GM21423 (cell line): ENCODE results near the gene AMZ2.
A peak's percentile ranks its signal among the peaks of the same experiment; 100 is the strongest.
"Not testable (repeated sequence)": the region's sequence is repeated elsewhere in the genome, so short reads cannot be mapped to it uniquely, and the experiment has no call there.

Source experiments
- ATAC-seq: cut with Tn5 transposase; IDR thresholded peaks from one replicate; pipeline ENCODE4 v1.9.1; 2021; ENCODE audit warnings: mild to moderate bottlenecking, moderate library complexity; ENCODE audit not compliant: unreplicated experiment

AMZ2 gene, protein sequence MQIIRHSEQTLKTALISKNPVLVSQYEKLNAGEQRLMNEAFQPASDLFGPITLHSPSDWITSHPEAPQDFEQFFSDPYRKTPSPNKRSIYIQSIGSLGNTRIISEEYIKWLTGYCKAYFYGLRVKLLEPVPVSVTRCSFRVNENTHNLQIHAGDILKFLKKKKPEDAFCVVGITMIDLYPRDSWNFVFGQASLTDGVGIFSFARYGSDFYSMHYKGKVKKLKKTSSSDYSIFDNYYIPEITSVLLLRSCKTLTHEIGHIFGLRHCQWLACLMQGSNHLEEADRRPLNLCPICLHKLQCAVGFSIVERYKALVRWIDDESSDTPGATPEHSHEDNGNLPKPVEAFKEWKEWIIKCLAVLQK

DNA sequence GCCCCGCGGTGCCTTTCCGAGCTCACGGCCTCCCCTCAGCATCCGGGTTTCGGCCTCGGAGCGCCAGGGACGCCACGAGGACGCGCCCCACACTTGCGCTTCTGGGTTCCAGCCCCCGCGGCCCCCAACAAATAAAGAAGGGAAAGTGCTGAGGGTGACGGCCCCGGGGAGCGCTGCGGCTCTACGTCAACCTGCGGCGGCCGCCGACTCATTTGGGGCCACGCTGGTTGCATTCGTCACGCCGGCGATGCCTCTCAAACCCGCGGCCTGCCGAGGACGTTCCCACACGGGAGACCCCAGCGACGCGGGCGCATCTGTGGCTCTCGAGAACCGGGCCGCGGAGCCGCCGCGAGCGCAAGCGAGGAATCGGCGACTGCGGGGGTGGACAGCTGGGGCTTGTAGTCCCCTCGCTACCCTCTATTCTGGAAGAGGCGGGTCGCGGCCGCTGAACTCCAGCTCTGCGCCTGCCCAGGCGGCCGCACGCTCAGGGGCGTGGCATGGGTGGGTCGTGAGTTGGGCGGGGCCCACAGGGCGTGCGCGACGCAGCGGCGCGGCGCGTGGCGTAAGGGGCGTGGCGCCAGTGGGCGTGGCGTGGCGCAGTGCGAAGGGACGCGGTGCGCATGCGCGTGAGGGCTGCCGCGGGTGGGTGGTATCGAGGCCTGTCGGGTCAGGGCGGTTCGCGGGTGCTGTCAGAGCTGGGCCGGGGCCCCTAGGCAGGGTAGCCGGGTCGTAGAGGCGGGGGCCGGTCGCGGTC is at the start of gene AMZ2:
Gene AMZ2, plus strand, starts transcription at position 599 of the 754 bp plus-strand sequence. CDS start 2,145 bp downstream, outside the sequence.
- peak; percentile 84 for ATAC-seq

DNA sequence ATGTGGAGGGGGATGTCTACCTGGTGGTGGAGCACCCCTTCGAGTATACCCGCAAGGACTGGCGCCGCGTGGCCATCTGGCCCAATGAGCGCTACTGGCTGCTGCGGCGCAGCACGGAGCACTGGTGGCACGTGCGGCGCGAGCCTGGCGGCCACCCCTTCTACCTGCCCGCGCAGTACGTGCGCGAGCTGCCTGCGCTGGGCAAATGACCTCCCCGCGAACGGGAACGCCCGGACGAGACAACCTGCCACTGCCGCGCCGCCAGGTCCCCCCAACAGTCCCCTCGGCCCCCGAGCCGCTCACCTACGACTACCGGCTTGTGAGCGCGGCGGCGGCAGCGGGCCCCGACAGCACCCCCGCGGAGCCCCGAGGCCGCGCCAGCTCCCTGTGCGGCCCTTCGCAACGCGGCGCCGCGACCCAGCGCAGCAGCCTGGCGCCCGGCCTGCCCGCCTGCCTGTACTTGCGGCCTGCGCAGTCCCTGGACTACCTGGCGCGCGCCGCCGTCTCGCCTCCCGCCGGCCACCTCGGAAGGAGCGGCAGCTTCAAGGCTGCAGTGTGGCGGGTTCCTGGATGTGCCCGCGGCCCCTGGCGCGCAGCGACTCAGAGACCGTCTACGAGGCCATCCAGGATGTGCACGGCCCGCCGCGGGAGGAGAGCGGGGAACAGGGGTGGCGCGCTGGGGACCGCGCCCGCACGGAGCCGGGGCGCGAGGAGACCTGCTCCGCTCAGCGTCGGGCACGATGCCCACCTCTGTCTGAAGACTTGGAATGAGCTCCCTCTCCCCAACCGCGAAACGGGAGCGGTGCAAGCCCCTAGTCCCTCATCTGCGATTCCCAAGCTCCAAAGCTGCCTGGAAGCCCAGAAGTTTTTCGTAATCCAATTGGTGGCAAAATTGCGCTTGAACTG is 48.7 kb upstream of the AMZ2 start:
- ATAC-seq: no peak

DNA sequence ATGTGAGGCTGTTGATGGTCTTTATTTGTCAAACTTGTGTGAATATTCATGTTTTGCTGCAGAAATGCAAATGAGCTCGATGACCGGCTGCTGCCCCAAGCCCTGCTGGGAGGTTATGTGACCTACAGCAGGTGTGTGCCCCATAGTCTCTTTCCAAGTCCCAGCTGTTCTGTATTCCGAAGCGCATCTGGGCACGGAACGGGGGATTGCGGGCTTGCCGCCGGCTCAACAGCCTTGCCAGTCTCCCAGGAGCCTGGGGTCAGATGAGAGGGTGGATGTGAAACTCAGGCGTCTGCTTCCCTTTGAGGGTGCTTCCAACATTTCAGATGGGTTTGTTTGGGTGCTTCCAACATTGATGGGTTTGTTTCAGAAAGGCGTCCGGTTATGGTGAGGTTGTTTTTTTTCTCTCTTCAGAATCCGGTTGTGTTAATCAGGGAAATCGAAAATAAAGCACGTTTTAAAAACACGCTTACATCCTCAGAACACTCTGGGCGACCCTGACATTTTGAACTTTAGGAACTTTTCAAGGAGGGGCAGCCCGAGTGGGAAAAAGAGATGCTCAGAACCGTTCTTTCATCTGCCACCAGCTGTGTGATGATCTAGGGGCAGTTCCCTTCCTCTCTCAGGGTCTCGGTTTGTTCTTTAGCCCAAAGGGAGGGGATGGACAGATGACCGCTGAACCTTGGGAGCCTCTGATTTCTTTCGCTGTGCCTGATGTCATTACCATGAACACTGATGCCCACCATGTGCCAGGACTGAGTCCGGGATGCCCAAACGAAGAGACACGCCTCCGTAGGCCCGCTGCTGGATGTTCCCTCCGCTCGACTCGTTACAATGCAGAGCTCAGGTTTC is 47.8 kb upstream of the AMZ2 start:
- ATAC-seq: no peak

DNA sequence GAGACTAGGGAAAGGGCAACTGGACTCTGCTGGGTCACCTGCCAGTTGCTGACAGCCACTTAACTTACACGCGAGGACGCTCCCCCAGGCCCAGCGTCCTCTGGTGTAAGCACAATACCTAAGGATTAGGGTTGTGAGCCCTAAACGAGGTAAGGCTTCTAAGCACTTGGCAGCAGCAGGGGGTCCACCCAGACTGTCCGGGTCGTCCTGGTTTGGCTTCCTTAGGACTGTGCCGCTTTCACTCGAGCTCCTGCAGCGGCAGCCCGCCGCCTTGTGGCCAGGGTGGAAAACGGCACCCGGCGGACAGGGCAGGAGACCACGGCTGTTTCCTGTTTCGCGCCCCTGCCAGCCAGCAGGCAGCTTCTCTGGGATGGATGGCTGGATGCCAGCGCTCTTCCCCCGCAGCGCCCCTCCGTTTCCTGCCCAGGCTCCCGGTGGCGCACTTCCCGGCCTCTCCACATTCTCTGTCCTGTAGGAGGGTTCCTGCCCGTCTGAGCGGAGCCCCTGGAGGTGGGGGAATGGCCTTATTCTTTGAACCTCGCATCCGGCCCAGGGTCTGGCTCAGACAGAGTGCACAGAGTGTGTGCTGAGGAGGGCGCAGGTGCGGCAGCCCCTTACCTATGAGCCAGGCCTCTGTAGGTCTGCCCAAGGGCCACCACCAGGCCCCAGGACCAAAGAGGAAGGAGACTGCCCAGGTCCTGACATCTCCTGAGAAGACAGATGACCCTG is 47.0 kb upstream of the AMZ2 start:
- ATAC-seq: peak; percentile 32

DNA sequence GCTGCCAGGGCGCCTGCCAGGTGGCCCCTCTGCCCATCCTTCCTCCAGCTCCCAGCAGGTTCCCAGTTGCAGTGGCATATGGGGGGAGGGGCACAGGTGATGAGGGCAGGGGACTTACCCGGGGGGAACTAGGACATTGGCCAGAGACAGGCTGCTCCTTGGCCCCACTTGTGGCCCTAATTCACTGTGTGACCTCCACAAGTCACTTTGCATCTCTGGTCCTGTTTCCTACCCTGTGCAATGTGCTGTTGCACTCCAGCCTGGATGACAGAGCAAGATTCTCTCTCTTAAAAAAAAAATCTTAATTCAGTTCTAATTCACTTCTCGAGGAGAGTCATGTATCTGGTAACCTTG is 46.4 kb upstream of the AMZ2 start:
- not testable (repeated sequence) for ATAC-seq

DNA sequence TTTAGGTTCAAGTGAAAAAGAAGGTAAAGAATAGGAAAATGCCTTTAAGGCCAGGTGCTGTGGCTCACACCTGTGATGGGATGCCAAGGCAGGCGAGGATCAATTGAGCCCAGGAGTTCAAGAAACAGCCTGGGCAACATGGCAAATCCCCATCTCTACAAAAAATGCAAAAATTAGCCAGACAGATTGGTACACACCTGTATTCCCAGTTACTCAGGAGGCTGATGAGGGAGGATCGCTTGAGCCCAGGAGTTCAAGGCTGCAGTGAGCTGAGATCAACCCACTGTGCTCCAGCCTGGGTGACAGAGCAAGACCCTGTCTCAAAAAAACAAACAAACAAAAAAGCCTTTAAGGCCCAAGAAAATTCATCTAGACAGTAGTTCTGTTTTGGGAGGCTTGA is 45.5 kb upstream of the AMZ2 start:
- ATAC-seq: not testable (repeated sequence)

DNA sequence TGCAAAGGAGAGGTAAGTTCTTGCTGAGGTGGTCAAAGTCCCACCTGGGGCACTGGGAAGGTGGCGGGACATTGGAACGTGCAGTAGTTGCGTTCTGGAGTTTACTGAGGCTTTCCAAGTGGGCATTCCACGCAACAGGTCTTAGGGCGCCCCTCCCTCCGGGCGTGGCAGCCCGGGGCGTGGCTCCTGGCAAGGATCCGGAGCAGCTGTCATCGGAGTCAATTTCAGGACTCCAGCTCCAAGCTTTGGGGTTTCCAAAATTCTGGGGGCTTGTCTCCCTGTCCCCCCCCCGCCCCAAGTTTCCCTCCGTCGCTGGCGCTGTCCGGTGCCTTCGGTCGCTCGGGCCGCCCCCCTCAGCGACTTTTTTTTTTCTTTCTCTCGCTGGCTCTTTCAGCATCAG is 43.1 kb upstream of the AMZ2 start:
- no peak for ATAC-seq

DNA sequence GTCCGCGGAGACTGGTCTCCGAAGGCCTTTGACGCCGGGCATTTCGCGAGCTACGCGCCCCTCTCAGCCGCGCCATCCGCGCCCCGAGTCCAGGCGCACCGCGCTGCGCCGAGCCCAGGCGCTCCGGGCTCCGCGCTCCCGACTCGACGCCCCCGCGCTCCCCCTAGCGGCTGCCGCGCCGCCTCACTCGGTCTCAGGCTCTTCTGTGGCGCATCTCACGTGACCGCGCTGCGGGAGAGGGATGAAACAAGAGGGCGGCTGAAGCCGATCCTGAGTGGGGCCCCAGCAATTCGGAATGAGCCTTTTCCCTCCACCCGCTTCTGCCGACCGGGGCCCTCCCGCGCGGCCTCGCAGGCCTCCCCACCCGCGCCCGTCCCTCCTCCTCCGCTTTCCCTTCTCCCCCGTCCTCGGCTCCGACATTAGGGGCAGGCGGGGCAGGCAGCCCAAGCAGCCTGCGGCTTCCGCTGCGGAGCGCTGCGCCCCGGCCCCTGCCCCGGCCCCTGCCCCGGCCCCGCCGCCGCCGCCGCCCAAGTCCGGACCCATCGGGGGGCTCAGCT is 42.5 kb upstream of the AMZ2 start:
- peak; percentile 89 for ATAC-seq

DNA sequence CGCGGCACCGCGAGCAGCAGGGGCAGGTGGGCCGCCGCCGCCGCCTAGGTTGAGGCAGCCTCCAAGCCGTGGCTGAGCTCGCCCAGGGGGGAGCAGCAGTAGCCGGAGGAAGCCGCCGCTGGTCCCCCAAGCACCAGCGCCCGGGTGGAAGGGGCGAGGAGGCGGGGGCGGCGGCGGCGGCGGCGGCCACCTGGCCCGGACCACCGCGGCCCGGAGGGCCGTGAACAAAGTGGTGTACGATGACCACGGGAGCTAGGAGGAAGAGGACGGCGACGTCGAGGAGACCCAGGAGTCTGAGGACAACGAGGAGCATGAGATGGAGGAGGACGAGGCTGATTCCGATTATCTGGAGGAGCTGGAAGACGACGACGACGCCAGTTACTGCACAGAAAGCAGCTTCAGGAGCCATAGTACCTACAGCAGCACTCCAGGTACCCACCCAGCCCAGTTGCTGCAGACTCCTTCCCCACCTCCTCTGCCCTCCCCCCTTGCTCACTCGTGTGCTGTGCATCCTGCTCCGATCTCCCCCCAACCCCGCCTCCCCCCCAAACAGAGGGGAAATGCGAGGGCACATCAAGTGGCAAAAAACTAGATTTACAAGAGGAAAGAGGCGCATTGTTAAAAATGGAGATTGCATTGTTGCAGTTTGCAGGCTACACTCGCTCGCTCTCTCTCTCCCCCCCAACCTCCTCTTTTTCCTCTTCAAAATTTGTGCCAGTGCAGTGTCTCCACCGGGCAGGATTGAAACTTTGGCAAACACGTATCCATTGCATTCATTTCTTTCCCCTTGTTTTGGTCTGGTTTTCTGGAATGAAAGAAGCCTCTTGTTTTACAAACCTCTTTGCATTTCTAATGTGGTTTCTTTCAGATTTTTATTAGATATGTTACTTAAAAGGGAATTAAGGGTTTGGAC is 41.8 kb upstream of the AMZ2 start:
- ATAC-seq: peak; percentile 34

DNA sequence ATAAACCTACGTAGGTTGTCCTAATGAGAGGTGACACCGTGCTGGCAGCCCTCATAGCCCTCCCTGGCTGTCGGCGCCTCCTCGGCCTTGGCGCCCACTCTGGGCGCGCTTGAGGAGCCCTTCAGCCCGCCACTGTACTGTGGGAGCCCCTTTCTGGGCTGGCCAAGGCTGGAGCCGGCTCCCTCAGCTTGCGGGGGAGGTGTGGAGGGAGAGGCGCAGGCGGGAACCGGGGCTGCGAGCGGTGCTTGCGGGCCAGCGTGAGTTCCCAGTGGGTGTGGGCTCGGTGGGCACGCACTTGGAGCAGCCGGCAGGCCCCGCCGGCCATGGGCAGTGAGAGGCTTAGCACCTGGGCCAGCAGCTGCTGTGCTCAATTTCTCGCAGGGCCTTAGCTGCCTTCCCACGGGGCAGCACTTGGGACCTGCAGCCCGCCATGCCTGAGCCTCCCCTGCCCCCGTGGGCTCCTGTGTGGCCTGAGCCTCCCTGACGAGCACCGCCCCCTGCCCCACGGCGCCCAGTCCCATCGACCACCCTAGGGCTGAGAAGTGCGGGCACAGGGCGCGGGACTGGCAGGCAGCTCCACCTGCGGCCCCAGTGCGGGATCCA is 40.1 kb upstream of the AMZ2 start:
- ATAC-seq: no peak

DNA sequence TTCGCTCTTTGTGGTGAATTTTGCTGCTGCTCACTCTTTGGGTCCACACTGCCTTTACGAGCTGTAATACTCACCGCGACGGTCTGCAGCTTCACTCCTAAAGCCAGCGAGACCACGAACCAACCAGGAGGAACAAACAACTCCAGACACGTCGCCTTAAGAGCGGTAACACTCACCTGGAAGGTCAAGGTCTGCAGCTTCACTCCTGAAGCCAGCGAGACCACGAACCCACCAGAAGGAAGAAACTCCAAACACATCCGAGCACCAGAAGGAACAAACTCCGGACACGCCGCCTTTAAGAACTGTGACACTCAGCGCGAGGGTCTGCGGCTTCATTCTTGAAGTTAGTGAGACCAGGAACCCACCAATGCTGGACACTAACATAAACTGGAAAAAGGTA is 39.2 kb upstream of the AMZ2 start:
- ATAC-seq: not testable (repeated sequence)

DNA sequence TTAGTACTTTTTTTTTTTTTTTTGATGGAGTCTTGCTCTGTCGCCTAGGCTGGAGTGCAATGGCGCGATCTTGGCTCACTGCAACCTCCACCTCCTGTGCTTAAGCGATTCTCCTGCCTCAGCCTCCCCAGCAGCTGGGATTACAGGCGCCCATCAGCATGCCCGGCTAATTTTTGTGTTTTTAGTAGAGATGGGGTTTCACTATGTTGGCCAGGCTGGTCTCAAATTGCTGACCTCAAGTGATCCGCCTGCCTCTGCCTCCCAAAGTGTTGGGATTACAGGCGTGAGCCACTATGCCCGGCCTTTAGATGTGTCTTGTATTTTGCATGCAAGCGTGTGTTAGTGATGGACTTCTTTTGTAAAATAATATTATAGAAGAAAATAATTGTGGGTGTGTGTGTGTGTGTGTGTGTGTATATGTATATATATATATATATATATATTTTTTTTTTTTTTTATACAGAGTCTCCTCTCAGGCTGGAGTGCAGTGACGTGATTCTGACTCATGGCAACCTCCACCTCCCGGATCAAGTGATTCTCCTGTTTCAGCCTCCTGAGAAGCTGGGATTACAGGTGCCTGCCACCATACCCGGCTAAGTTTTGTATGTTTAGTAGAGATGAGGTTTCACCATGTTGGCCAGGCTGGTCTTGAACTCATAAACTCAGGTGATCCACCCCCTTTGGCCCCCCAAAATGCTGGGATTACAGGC is 38.5 kb upstream of the AMZ2 start:
- not testable (repeated sequence) for ATAC-seq

DNA sequence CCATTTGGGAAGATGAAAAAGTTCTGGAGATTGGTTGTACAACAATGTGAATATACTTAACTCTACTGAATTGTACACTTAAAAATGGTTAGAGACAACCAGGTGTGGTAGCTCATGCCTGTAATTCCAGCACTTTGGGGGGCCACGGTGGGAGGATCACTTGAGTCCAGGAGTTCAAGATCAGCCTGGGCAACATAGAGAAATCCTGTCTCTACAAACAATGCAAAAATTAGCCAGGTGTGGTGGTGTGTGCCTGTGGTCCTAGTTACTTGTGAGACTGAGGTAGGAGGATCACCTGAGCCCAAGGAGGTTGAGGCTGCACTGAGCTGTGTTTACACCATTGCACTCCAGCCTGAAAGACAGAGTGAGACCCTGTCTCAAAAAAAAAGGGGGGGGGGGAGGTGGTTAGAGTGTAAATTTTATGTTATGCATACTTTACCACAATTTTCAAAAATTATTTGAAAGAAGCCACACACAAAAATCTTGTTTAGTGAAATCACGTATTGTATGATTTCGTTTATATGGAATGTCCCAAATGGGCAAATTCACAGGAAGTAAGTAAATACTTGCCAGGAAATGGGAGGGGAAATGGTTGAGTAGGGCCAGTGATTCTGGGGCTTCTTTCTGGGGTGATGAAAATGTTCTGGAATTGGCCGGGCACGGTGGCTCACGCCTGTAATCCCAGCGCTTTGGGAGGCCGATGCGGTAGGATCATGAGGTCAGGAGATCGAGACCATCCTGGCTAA is 37.1 kb upstream of the AMZ2 start:
- no peak for ATAC-seq

DNA sequence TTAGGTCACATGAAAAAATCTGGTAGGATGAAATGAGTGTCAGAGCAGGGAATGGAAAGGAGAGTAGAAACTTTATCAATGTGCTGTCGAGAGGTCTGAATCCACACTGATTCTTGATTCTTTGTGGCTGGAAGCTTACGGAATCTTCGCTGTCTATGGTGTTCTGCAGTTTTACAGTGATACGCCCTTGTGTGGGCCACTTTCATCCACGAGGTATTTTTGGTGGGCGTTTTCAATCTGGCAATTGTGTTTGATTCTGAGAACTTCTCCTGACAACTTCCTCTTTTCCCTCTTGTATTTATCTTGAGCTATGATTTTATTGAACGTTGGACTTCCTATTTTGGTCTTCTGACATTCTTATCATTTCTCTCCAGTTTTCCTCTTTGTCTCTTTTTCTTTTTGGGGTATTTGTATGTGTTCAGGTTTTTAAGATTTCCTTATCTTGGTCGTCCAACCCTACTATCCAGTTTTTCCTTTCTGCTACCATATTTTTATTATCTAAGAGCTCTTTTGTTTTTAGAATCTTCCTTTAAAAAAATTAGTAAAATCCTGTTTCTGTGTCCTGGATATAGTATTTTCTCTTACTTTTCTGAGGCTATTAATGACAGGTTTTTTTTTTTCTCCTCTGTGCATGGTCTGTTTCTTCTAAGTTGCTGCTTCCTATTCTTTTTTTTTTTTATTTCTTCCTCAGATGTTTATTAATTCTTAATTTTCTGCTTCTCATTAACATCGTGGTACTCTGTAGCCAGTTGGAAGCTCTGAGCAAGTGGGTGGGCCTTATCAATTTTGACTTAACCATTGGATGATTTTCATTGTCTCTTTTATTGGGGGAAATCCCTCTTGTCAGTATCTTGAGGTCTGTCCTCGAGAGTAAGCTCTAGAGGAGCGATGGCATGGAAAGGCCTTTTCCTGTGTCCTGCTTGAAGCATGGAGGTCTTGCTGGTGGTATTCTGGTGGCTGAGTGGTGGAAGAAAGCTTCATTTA is 34.1 kb upstream of the AMZ2 start:
- not testable (repeated sequence) for ATAC-seq

DNA sequence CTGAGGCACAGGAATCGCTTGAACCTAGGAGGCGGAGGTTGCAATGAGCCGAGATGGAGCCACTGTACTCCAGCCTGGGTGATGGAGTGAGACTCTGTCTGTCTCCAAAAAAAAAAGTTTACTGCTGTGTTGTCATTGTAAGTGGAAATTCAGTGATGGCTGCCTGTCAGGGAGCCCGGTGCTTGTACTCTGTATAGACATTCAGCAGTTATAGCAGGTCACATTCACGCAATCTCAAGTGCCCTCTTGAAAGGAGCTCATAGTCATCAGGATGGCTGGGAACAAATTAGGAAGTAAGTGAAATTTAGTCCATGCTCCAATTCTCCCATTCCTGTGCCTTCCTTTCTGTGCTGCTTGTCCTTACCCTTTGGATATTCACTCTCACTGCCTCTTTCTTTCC is 32.4 kb upstream of the AMZ2 start:
- not testable (repeated sequence) for ATAC-seq
